WTC11 (cell line): ENCODE measurements around the gene BEND3. TPM values are rescaled to one million over a fixed set of nuclear protein-coding genes. Genes with fewer than 3 reads are reported as not detected.

Experiments used
- ATAC-seq: fragments of 200-7000 bp; cut with Tn5 transposase; 2 replicates; pipeline ENCODE4 v1.10.0; 2021; ENCODE audit warnings: mild to moderate bottlenecking, moderate library complexity
- CTCF ChIA-PET: fragments of 300-600 bp; sonication (Branson Sonifier 250); formaldehyde crosslinking; loops from one replicate; lab custom pipeline; 2021; ENCODE audit warnings: antibody characterized with exemption; lab: Charles Lee
- POLR2A ChIA-PET: fragments of 350-600 bp; sonication (Branson Sonifier 250); formaldehyde crosslinking; loops from one replicate; lab custom pipeline; 2021; ENCODE audit warnings: antibody characterized with exemption; lab: Charles Lee
- DNase-seq: peaks from one replicate; pipeline ENCODE4 v3.0.0; 2021; ENCODE audit warnings: low spot score
- H3K27ac Mint-ChIP-seq: 2 replicates; pipeline ENCODE4 v1.8.0; 2021; ENCODE audit warnings: mixed read lengths
- H3K27me3 Mint-ChIP-seq: 2 replicates; pipeline ENCODE4 v1.8.0; 2021; ENCODE audit warnings: low read depth, mild to moderate bottlenecking, moderate library complexity, mixed read lengths
- H3K36me3 Mint-ChIP-seq: 2 replicates; pipeline ENCODE4 v1.8.0; 2021; ENCODE audit warnings: mixed read lengths
- H3K4me1 Mint-ChIP-seq: 2 replicates; pipeline ENCODE4 v1.8.0; 2022; ENCODE audit warnings: mixed read lengths
- H3K4me3 Mint-ChIP-seq: 2 replicates; pipeline ENCODE4 v1.8.0; 2021; ENCODE audit warnings: mild to moderate bottlenecking, moderate library complexity, mixed read lengths
- H3K9me3 Mint-ChIP-seq: 2 replicates; pipeline ENCODE4 v1.8.0; 2021; ENCODE audit warnings: mixed read lengths
- ATF1 ChIP-seq: sonication (generic); formaldehyde crosslinking; IDR thresholded peaks from 2 replicates; pipeline ENCODE4 v1.8.1; 2023; ENCODE audit warnings: mild to moderate bottlenecking, moderate library complexity, missing genetic modification reagents
- ATF2 ChIP-seq: sonication (generic); formaldehyde crosslinking; IDR thresholded peaks from 2 replicates; pipeline ENCODE4 v1.8.1; 2022; ENCODE audit warnings: low read depth, missing genetic modification reagents, borderline replicate concordance
- ATF3 ChIP-seq: sonication (generic); formaldehyde crosslinking; conservative IDR thresholded peaks from 2 replicates; pipeline ENCODE4 v1.8.1; 2022; ENCODE audit warnings: mild to moderate bottlenecking, missing genetic modification reagents
- ERG ChIP-seq: fragments of 250-450 bp; sonication (Bioruptor Pico); IDR thresholded peaks from 2 replicates; pipeline ENCODE4 v1.8.0; 2021; ENCODE audit warnings: mild to moderate bottlenecking
- HMGXB4 ChIP-seq: sonication (generic); formaldehyde crosslinking; IDR thresholded peaks from 2 replicates; pipeline ENCODE4 v1.8.1; 2023; ENCODE audit warnings: mild to moderate bottlenecking, moderate library complexity, missing genetic modification reagents
- MLX ChIP-seq: sonication (generic); formaldehyde crosslinking; IDR thresholded peaks from 2 replicates; pipeline ENCODE4 v1.8.1; 2023; ENCODE audit warnings: mild to moderate bottlenecking, missing genetic modification reagents, moderate library complexity
- NFATC4 ChIP-seq: fragments of 250-450 bp; sonication (Bioruptor Pico); IDR thresholded peaks from 2 replicates; pipeline ENCODE4 v1.9.0; 2021; ENCODE audit warnings: mild to moderate bottlenecking
- NR2C2 ChIP-seq: sonication (generic); formaldehyde crosslinking; IDR thresholded peaks from 2 replicates; pipeline ENCODE4 v1.8.0; 2022; ENCODE audit warnings: mild to moderate bottlenecking, missing genetic modification reagents
- NR3C1 ChIP-seq: sonication (generic); formaldehyde crosslinking; conservative IDR thresholded peaks from 2 replicates; pipeline ENCODE4 v1.8.1; 2023; ENCODE audit warnings: low read depth, mild to moderate bottlenecking, missing genetic modification reagents
- RORB ChIP-seq: fragments of 250-450 bp; sonication (Bioruptor Pico); IDR thresholded peaks from 2 replicates; pipeline ENCODE4 v1.9.0; 2021; ENCODE audit warnings: mild to moderate bottlenecking
- ZBTB21 ChIP-seq: sonication (generic); formaldehyde crosslinking; IDR thresholded peaks from 2 replicates; pipeline ENCODE4 v1.8.1; 2023; ENCODE audit warnings: mild to moderate bottlenecking, missing genetic modification reagents, borderline replicate concordance
- ZNF121 ChIP-seq: sonication (generic); formaldehyde crosslinking; IDR thresholded peaks from 2 replicates; pipeline ENCODE4 v1.8.0; 2023; ENCODE audit warnings: missing genetic modification reagents
- ZNF281 ChIP-seq: sonication (generic); formaldehyde crosslinking; IDR thresholded peaks from 2 replicates; pipeline ENCODE4 v1.8.0; 2023; ENCODE audit warnings: mild to moderate bottlenecking, missing genetic modification reagents
- total RNA-seq: library from RNA; stranded (reverse); gene quantifications from 3 replicates; pipeline ENCODE4 v1.2.3, GENCODE V29; 2021
- TF ChIP-seq, protein P1 (sequence below): sonication (generic); formaldehyde crosslinking; IDR thresholded peaks from 2 replicates; pipeline ENCODE4 v1.8.1; 2022; ENCODE audit warnings: mild to moderate bottlenecking, missing genetic modification reagents, moderate library complexity, borderline replicate concordance
- TF ChIP-seq, protein P2 (sequence below): sonication (generic); formaldehyde crosslinking; IDR thresholded peaks from 2 replicates; pipeline ENCODE4 v1.8.1; 2022; ENCODE audit warnings: low read depth, mild to moderate bottlenecking, moderate library complexity, missing genetic modification reagents, borderline replicate concordance
- TF ChIP-seq, protein P3 (sequence below): sonication (generic); formaldehyde crosslinking; IDR thresholded peaks from 2 replicates; pipeline ENCODE4 v1.8.0; 2022; ENCODE audit warnings: mild to moderate bottlenecking, missing genetic modification reagents

The BEND3 gene
- total RNA-seq, 1 experiment from 2014 or later: 25.4 TPM

GRCh38 chr6:107122748-107123147 lies 7.4 kb upstream of the BEND3 start (continued):
- no peak for TF ChIP-seq ZNF281
- TF ChIP-seq MLX (CRISPR knock-in tag): no peak

DNA sequence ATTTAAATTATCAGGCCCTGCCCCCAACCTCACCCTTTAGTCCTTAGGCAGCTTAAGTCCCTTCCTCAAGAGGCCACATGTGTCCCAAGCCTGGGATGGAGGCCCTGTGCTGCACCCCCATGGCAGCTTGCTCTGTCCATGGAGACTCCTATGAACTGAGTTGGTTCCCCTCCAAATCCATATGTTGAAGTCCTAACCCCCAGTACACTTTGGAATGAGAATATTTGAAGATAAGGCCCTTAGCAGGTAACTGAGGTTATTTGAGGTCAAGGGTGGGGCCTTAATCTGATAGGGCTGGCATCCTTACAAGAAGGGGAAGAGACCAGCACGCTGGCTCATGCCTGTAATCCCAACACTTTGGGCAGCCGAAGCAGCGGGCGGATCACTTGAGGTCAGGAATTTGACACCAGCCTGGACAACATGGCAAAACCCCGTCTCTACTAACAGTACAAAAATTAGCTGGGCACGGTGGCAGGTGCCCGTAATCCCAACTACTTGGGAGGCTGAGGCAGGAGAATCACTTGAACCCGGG lies 6.7 kb upstream of the BEND3 start:
- H3K36me3 Mint-ChIP-seq: no peaks in the 10 kb centered on the region
- no peaks in the 10 kb centered on the region for H3K9me3 Mint-ChIP-seq
- POLR2A ChIA-PET: no interaction called here
- peaks cover 63% of the 10 kb centered on the region for H3K4me1 Mint-ChIP-seq
- TF ChIP-seq, protein P1, sequence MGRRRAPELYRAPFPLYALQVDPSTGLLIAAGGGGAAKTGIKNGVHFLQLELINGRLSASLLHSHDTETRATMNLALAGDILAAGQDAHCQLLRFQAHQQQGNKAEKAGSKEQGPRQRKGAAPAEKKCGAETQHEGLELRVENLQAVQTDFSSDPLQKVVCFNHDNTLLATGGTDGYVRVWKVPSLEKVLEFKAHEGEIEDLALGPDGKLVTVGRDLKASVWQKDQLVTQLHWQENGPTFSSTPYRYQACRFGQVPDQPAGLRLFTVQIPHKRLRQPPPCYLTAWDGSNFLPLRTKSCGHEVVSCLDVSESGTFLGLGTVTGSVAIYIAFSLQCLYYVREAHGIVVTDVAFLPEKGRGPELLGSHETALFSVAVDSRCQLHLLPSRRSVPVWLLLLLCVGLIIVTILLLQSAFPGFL (CRISPR knock-in tag): no peak
- TF ChIP-seq NR2C2: no peak
- TF ChIP-seq, protein P2, sequence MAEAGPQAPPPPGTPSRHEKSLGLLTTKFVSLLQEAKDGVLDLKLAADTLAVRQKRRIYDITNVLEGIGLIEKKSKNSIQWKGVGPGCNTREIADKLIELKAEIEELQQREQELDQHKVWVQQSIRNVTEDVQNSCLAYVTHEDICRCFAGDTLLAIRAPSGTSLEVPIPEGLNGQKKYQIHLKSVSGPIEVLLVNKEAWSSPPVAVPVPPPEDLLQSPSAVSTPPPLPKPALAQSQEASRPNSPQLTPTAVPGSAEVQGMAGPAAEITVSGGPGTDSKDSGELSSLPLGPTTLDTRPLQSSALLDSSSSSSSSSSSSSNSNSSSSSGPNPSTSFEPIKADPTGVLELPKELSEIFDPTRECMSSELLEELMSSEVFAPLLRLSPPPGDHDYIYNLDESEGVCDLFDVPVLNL (CRISPR knock-in tag): no peak
- TF ChIP-seq ZBTB21 (CRISPR knock-in tag): no peak
- TF ChIP-seq, protein P3, sequence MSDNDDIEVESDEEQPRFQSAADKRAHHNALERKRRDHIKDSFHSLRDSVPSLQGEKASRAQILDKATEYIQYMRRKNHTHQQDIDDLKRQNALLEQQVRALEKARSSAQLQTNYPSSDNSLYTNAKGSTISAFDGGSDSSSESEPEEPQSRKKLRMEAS: no peak
- no peak for TF ChIP-seq ATF1 (CRISPR knock-in tag)
- TF ChIP-seq ERG (CRISPR knock-in tag): no peak
- no peak for TF ChIP-seq ATF3 (CRISPR knock-in tag)
- no peak for TF ChIP-seq NFATC4 (CRISPR knock-in tag)
- TF ChIP-seq NR3C1 (CRISPR knock-in tag): no peak
- TF ChIP-seq HMGXB4 (CRISPR knock-in tag): no peak
- TF ChIP-seq, all 79 proteins: peak for 0
- CTCF ChIA-PET: no interaction called here
- Mint-ChIP-seq H3K27ac (peak overlapping the region; percentile 57; the same call in 1 of the 2 replicates), H3K4me3 (no peak overlapping the region), H3K27me3 (no peaks in the 10 kb centered on the region)
- ATAC-seq (no peak), DNase-seq (no peak)

DNA sequence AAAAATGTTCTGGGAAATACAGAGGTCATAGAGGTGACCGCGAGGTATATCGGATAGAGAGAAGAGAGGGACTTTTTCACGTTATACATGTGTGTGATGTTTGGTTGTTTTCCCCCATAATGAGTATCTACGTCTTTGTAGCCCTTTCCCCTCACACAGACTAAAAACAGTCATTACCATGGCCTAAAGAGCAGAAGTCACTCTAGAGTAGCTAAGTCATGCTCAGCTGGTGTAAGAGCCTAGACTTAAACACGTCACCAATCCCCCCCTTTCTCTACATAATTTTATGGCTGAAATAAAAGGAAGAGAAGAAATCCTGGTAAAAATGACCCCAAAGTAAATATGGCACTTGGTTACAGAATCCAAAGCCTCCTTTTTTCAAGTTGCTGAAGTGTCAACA lies 6.0 kb upstream of the BEND3 start:
- H3K4me1 Mint-ChIP-seq: peaks cover 66% of the 10 kb centered on the region
- CTCF ChIA-PET: no interaction called here
- TF ChIP-seq ATF2 (no peak), HMGXB4 (CRISPR knock-in tag) (no peak), MLX (CRISPR knock-in tag) (no peak), ZNF121 (CRISPR knock-in tag) (no peak), RORB (CRISPR knock-in tag) (no peak)

More for the DNA sequence above, 6.0 kb upstream of the BEND3 start:
- ATAC-seq (no peak), DNase-seq (no peak)
- no peaks in the 10 kb centered on the region for H3K36me3 Mint-ChIP-seq
- no peaks in the 10 kb centered on the region for H3K9me3 Mint-ChIP-seq
- POLR2A ChIA-PET: no interaction called here
- H3K27me3 Mint-ChIP-seq: no peaks in the 10 kb centered on the region
- H3K27ac Mint-ChIP-seq: peak overlapping the region; percentile 91
- H3K4me3 Mint-ChIP-seq: no peak overlapping the region
